PC-3 (cell line): ENCODE results near the gene EDIL3.

Experiments used
- CTCF ChIP-seq: fragments of 300-600 bp; sonication (generic); conservative IDR thresholded peaks from 2 replicates; pipeline ENCODE4 v1.5.1; 2017; ENCODE audit warnings: antibody characterized with exemption, low read depth, mild to moderate bottlenecking, low read length
- EZH2phosphoT487 ChIP-seq: fragments of 300-600 bp; sonication (generic); IDR thresholded peaks from 2 replicates; pipeline ENCODE4 v1.6.1; 2018; ENCODE audit warnings: mild to moderate bottlenecking, antibody characterized with exemption, low read length, borderline replicate concordance

- TF ChIP-seq CTCF (no peak), EZH2phosphoT487 (no peak)
These were observed 436.9 kb downstream of the EDIL3 start for GRCh38 chr5:83947763-83948162.
